Measurements from ENCODE around the gene TALDO1. TPM values are rescaled to one million over a fixed set of nuclear protein-coding genes. Genes with fewer than 3 reads are reported as not detected.
"Not testable (repeated sequence)": the region's sequence is repeated elsewhere in the genome, so short reads cannot be mapped to it uniquely, and the experiment has no call there.

The TALDO1 gene
- total and polyA plus RNA-seq, 2 donors = 62.9 to 201 TPM

DNA sequence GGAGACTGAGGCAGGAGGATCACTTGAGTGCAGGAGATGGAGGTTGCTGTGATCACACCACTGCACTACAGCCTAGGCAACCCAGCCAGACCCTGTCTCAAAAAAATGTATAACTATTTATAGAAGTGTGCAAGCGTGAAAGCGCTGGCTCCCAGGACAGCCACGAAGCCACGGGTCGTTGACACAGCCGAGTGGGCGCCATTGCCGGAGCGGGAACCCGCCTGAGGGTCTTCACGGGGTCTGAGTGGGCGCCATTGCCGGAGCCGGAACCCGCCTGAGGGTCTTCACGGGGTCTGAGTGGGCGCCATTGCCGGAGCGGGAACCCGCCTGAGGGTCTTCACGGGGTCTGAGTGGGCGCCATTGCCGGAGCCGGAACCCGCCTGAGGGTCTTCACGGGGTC lies 12.7 kb upstream of the TALDO1 start:
- H3K36me3 ChIP-seq (ENCODE audit: insufficient read depth); H3K27ac ChIP-seq (ENCODE audit: low read depth); DNase-seq (ENCODE audit: extremely low spot score); H3K4me3 ChIP-seq (ENCODE audit: low read depth, low read length); H3K4me1 ChIP-seq (ENCODE audit: insufficient read depth): not testable (repeated sequence)
- WGBS = 95% methylated on average over 26 of the region's 26 CpGs

DNA sequence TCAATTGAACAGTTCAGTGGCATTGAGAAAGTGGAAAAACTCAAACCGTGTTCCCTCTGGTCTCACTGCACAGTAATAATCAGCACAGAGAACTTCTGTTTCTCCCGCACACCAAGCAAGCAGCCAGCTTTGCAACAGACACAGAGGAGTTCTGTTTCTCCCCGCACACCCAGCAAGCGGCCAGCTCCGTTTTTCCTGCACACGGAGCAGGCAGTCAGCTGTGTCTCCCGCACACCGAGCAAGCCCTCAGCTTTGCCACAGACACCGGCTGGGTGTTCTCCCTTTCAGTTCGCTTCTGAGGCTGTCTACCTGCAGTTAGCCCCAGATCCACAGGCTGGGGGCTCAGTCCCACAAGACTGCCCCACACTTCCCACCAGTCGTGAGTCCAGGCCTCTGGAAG lies 9.9 kb upstream of the TALDO1 start:
- WGBS = 40% methylated on average over 11 of the region's 11 CpGs
- no peak for DNase-seq (ENCODE audit: extremely low spot score)
- Histone ChIP-seq H3K36me3 (ENCODE audit: insufficient read depth) (no peaks in the 10 kb centered on the region), H3K4me1 (ENCODE audit: insufficient read depth) (no peaks in the 10 kb centered on the region), H3K27ac (ENCODE audit: low read depth) (no peak overlapping the region), H3K4me3 (ENCODE audit: low read depth, low read length) (no peak overlapping the region)

DNA sequence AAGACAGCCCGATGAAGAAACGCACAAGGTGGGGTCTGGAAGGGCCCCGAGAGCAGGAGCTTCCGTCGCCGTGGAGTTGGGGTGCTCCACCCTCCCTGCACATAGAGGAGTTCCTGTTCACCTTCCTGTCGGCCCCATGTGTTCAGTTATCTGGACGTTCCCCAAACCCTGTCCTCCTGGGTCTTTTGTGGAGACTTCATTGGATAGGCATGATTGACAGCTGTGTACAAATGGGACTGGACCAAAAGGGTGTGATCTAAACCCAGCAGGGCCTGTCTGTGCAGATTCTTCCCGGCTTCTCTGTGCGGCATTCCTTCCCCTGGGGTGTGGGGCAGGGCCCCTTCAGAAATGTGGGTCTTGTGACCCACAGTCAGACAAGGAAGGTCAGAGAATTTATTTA lies 9.4 kb upstream of the TALDO1 start:
- H3K4me3 ChIP-seq (ENCODE audit: low read depth, low read length); H3K27ac ChIP-seq (ENCODE audit: low read depth); H3K4me1 ChIP-seq (ENCODE audit: insufficient read depth); DNase-seq (ENCODE audit: extremely low spot score); H3K36me3 ChIP-seq (ENCODE audit: insufficient read depth): not testable (repeated sequence)
- WGBS = 53% methylated on average over 10 of the region's 10 CpGs

DNA sequence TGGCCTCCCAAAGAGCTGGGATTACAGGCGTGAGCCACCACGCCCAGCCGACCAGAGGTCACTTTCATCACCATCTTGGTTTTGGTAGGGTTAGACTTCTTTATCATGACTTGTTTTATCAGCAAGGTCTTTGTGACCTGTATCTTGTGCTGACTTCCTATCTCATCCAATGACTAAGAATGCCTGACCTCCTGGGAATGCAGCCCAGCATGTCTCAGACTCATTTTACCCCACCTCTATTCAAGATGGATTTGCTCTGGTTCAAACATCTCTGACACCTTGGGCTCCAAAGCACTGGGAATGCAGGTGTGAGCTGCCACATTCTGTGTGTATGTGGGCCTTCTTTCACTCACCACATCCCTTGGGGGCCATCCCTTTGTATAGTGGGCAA lies 5.1 kb upstream of the TALDO1 start:
- H3K36me3 ChIP-seq (ENCODE audit: insufficient read depth) = no peaks in the 10 kb centered on the region
- no peak for DNase-seq (ENCODE audit: extremely low spot score)
- H3K4me1 ChIP-seq (ENCODE audit: insufficient read depth) = no peaks in the 10 kb centered on the region
- H3K4me3 ChIP-seq (ENCODE audit: low read depth, low read length) = no peak overlapping the region
- no peak overlapping the region for H3K27ac ChIP-seq (ENCODE audit: low read depth)
- 90% methylated on average over 3 of the region's 3 CpGs for WGBS

DNA sequence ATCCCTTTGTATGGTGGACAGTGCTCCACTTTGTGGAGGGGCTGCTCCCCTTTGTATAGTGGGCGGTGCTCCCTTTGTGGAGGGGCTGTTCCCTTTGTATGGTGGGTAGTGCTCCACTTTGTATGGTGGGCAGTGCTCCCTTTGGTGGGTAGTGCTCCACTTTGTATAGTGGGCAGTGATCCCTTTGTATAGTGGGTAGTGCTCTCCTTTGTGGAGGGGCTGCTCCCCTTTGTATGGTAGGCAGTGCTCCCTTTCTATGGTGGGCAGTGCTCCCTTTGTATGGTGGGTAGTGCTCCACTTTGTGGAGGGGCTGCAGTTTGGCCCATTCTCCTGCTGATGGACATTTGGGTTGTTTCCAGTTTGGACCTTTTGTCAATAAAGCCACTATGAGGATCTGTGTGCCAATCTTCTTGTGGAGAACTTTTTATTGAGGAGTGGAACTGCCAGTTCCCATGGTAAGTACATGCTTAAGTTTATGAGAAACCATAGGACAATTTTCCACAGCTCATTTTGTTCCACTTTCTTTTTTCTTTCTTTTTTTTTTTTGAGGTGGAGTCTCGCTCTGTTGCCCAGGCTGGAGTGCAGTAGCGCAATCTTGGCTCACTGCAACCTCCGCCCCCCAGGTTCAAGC lies 4.6 kb upstream of the TALDO1 start:
- DNase-seq (ENCODE audit: extremely low spot score) = no peak
- H3K4me1 ChIP-seq (ENCODE audit: insufficient read depth) = no peaks in the 10 kb centered on the region
- no peaks in the 10 kb centered on the region for H3K36me3 ChIP-seq (ENCODE audit: insufficient read depth)
- H3K27ac ChIP-seq (ENCODE audit: low read depth) = no peak overlapping the region
- WGBS = 97% methylated on average over 4 of the region's 4 CpGs
- H3K4me3 ChIP-seq (ENCODE audit: low read depth, low read length) = no peak overlapping the region

DNA sequence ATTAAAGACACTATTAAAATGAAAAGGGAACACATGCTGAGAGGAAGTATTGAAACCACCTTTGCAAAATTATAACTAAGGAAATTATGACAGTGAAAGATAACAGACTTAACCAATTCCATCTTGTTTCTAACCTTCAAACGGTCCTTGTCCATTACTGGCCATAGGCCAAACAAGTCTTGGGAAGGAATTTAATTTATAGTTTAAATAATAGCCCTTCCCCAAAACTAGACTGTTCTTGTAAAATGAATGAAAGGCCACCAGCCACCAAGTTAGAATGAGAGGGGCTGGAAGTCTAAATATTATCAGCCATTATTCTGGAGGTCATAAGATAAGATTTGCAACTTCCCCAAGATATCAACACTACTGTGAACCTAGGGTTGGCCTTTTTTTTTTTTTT lies 1.8 kb upstream of the TALDO1 start:
- H3K27ac ChIP-seq (ENCODE audit: low read depth) = no peak overlapping the region
- no peaks in the 10 kb centered on the region for H3K36me3 ChIP-seq (ENCODE audit: insufficient read depth)
- 30% methylated on average over 1 of the region's 1 CpG for WGBS
- H3K4me1 ChIP-seq (ENCODE audit: insufficient read depth) = no peaks in the 10 kb centered on the region
- DNase-seq (ENCODE audit: extremely low spot score) = no peak
- H3K4me3 ChIP-seq (ENCODE audit: low read depth, low read length) = no peak overlapping the region

DNA sequence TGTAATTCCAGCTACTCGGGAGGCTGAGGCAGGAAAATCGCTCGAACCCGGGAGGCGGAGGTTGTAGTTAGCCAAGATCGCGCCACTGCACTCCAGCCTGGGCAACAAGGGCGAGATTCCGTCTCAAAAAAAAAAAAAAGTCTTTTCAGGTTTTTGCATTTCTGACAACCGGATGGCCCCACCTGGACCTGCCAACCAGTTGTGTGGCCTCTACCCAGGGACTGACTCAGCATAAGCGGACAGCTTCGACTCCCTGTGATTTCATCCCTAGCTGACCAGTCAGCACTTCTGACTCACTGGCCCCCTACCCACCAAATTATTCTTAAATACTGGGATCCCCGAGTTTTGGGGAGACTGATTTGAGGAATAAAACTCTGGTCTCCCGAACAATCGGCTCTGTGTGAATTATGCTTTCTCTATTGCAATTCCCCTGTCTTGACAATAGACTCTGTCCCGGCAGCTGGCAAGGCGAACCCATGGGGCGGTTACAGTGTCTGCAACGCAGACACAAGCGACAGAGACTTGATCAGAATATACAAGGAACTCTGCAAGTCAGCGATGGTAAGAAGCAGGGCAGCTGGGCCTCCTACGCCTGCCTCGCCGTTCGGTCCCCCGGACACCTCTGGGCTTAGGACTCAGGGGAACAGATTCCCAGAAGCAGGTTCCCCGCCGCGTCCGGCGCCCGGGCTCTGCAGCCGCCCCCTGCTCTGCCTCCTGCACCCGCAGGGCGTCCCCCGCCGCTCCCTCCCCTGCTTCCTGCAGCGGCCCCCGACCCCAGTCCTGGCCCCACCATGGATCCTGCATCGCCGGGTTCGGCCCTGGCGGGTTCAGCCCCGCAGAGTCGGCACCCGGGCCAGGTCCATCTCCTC lies 741 bp upstream of the TALDO1 start:
- Histone ChIP-seq H3K4me3 (ENCODE audit: low read depth, low read length) (peak overlapping the region; percentile 88), H3K4me1 (ENCODE audit: insufficient read depth) (no peaks in the 10 kb centered on the region), H3K36me3 (ENCODE audit: insufficient read depth) (no peaks in the 10 kb centered on the region), H3K27ac (ENCODE audit: low read depth) (peak overlapping the region; percentile 28)
- no peak for DNase-seq (ENCODE audit: extremely low spot score)
- 26% methylated on average over 46 of the region's 46 CpGs for WGBS

DNA sequence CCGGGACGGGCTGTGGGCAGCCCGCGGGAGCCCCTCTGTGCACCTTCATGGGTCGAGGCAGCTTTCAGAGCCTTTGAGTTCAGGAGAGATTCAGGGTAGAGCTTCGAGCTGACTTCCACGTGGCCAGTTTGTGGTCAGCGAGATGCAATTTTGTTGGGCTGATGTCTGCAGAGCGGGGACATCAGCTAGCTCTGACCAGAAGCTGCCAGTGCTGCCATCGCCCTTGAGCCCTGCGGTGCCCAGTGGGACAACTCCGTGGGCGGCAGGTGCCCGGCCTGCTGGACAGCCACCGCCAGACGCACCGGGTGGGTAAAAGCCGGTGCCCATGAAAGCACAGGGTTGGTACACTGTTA lies 719 bp downstream of the TALDO1 start:
- no peak for DNase-seq (ENCODE audit: extremely low spot score)
- Histone ChIP-seq H3K27ac (ENCODE audit: low read depth) (no peak overlapping the region), H3K4me3 (ENCODE audit: low read depth, low read length) (peak overlapping the region; percentile 88), H3K4me1 (ENCODE audit: insufficient read depth) (no peaks in the 10 kb centered on the region), H3K36me3 (ENCODE audit: insufficient read depth) (no peaks in the 10 kb centered on the region)
- WGBS = 9% methylated on average over 18 of the region's 18 CpGs

DNA sequence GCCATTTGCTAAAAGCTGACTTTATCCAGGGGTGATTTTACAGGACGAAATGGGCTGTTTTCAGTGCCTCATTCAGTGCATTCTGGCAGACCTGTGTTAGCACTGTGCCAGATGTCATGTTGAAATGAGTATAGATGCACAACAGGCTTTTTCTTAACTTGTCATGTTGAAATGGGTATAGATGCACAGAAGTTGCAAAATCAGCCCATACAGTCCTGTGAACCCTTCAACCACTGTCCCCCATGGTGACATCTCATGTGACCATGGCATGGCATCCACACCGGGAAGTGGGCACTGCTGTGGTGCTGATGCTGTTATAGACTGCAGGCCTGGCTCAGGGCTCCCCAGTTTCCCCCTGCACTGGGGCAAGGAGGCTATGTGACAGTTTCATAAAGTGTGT lies 2.5 kb downstream of the TALDO1 start:
- no peak overlapping the region for H3K27ac ChIP-seq (ENCODE audit: low read depth)
- H3K36me3 ChIP-seq (ENCODE audit: insufficient read depth) = no peaks in the 10 kb centered on the region
- H3K4me1 ChIP-seq (ENCODE audit: insufficient read depth) = no peaks in the 10 kb centered on the region
- WGBS = 75% methylated on average over 2 of the region's 2 CpGs
- DNase-seq (ENCODE audit: extremely low spot score) = no peak
- H3K4me3 ChIP-seq (ENCODE audit: low read depth, low read length) = no peak overlapping the region

DNA sequence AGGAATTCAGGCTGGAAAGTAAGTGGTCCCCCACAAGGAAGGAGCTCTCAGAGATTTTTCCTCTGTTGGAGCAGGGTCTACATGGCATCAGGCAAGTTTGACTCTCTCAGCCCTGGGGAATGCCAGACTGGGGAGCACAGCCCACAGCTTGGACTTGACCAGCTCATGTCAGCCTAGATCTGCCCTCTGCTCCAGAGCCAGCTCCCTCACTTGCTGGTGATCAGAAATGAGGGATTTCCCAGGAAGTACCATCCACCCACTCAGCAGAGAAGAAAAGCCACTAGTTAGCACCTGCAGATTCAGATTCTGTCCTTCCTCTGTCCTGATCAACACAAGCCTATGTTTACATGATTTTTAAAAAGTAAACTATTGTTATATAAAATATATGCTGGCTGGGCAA lies 13.0 kb downstream of the TALDO1 start:
- Histone ChIP-seq H3K36me3 (ENCODE audit: insufficient read depth) (peaks cover 4% of the 10 kb centered on the region), H3K4me1 (ENCODE audit: insufficient read depth) (no peaks in the 10 kb centered on the region), H3K27ac (ENCODE audit: low read depth) (no peak overlapping the region), H3K4me3 (ENCODE audit: low read depth, low read length) (no peak overlapping the region)
- DNase-seq (ENCODE audit: extremely low spot score) = no peak

DNA sequence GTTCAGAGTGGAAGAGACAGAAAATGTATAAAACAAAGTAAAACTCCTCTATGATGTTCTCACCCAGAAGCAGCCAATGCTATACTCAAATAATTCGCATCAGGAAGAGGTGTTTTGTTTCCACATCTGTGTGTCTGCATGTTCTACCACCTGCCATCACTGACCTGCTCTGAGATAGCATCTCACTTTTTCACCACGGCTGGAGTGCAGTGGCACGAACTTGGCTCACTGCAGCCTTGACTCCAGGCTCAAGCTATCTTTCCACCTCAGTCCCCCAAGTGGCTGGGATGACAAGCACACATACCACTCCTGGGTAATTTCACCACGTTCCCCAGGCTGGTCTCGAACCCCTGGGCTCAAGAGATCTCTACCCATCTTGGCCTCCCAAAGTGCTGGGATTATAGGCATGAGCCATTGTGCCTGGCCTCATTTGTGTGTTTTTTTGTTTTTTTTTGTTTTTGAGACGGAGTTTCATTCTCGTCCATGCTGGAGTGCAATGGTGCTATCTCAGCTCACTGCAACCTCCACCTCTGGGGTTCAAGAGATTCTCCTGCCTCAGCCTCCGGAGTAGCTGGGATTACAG lies 14.4 kb downstream of the TALDO1 start:
- Histone ChIP-seq H3K27ac (ENCODE audit: low read depth) (no peak overlapping the region), H3K36me3 (ENCODE audit: insufficient read depth) (peaks cover 7% of the 10 kb centered on the region), H3K4me3 (ENCODE audit: low read depth, low read length) (no peak overlapping the region), H3K4me1 (ENCODE audit: insufficient read depth) (no peaks in the 10 kb centered on the region)
- no peak for DNase-seq (ENCODE audit: extremely low spot score)
- WGBS = 87% methylated on average over 8 of the region's 8 CpGs

DNA sequence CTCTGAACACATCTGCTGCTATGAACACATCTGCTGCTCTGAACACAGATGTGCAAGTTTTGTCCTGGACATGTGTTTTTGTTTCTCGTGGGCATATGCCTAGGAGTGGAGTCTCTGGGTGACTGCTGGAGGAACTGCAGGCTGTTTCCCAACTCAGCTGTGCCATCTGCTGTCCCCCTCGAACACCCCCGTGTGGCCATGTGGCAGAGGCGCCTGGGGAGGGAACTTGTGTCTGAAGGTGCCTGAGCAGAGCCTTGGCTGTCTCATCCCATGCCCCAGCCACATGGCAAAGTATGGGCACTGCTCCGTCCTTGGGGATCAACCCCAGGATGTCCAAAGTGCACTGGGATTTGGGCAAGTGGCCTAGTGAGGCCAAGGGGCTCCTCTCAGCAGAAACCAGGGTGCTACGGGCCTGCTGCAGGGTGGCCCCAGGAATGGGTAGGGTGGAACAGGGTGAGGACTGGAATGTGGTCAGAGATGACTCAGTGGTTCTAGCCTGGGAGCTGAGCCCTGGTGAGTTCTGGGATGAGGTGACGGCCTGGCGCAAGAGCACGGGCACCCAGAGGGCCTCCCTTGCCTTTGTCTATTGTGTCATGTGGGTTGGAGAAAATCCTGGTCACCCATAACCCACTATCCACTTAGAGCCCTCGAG lies 15.3 kb downstream of the TALDO1 start:
- H3K4me1 ChIP-seq (ENCODE audit: insufficient read depth) = no peaks in the 10 kb centered on the region
- DNase-seq (ENCODE audit: extremely low spot score) = no peak
- no peak overlapping the region for H3K27ac ChIP-seq (ENCODE audit: low read depth)
- H3K36me3 ChIP-seq (ENCODE audit: insufficient read depth) = peaks cover 7% of the 10 kb centered on the region
- H3K4me3 ChIP-seq (ENCODE audit: low read depth, low read length) = no peak overlapping the region
- 60% methylated on average over 10 of the region's 10 CpGs for WGBS

DNA sequence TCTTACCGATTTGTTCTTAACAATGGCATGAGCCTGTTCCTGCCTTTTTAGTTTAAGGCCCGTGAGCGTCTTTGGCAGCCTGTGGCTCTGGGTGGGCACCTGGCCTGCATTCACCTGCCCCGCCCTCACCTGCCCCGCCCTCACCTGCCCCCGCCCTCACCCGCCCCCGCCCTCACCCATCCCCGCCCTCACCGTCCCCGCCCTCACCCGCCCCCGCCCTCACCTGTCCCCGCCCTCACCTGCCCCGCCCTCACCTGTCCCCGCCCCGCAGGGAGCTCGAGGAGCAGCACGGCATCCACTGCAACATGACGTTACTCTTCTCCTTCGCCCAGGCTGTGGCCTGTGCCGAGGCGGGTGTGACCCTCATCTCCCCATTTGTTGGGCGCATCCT lies 15.8 kb downstream of the TALDO1 start:
- DNase-seq (ENCODE audit: extremely low spot score) = no peak
- 56% methylated on average over 24 of the region's 24 CpGs for WGBS
- Histone ChIP-seq H3K4me3 (ENCODE audit: low read depth, low read length) (no peak overlapping the region), H3K36me3 (ENCODE audit: insufficient read depth) (peaks cover 7% of the 10 kb centered on the region), H3K27ac (ENCODE audit: low read depth) (no peak overlapping the region), H3K4me1 (ENCODE audit: insufficient read depth) (no peaks in the 10 kb centered on the region)
